ENCODE results near the gene PDHA2.

Gene PDHA2

DNA sequence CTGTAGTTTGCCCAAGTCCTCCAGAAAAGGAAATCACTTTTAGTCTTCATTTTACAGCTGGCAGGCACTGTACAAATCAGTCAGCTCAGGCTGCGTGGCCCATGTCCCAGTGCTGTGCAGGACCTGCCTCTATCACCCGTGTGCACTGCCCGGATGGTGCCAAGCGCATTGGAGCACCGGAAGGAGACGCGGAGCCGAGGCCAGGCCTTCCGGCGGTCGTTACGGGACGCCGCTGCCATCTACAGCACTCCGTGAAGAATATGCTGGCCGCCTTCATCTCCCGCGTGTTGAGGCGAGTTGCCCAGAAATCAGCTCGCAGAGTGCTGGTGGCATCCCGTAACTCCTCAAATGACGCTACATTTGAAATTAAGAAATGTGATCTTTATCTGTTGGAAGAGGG is at the start of gene PDHA2:
Gene PDHA2 (plus strand): TSS at position 203 of the 400 bp plus-strand sequence. CDS start 58 bp downstream, at position 261.
- TF ChIP-seq, protein P1, sequence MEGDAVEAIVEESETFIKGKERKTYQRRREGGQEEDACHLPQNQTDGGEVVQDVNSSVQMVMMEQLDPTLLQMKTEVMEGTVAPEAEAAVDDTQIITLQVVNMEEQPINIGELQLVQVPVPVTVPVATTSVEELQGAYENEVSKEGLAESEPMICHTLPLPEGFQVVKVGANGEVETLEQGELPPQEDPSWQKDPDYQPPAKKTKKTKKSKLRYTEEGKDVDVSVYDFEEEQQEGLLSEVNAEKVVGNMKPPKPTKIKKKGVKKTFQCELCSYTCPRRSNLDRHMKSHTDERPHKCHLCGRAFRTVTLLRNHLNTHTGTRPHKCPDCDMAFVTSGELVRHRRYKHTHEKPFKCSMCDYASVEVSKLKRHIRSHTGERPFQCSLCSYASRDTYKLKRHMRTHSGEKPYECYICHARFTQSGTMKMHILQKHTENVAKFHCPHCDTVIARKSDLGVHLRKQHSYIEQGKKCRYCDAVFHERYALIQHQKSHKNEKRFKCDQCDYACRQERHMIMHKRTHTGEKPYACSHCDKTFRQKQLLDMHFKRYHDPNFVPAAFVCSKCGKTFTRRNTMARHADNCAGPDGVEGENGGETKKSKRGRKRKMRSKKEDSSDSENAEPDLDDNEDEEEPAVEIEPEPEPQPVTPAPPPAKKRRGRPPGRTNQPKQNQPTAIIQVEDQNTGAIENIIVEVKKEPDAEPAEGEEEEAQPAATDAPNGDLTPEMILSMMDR (IDR thresholded peaks at IDR 0.05): no peak

DNA sequence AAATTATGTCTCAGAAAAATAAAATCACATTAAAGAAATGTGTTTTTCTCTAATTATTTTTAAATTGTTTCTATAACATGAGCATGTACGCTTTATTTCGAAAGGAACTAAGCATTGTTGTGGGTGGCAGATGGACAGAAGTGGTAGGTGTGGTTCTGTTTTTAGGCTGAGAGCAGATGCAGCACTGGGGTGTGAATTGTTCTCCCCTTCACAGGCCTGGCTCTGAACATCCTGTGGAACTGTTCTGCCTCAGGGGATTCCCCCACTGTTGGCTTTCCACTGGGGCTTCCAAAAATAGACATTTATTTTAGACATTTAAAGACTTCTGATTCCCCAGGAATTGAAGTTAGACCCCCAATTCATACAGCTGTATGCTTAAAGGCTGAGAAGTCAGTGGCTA is 41.9 kb upstream of the PDHA2 start:
- TF ChIP-seq, protein P1 (IDR thresholded peaks at IDR 0.05): no peak

DNA sequence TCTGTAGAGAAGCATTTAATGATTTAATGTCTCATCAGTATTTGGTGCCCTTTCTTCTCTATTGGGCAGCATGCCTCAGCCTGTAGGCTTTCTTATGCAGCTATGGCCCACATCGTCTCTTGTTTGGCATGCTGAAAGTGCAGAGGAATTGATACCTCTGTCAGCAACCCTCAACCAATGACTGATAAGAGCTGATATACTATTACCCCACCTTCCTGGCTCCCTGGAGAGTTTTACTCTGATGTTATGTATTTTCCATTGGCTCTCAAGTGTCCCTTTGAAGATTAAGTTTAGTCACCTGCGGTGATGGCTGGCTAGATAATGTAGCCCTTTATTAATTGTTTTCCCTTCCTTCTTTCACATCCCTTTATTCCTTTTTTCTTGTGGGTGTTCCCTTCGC is 41.2 kb upstream of the PDHA2 start:
- TF ChIP-seq, protein P1 (IDR thresholded peaks at IDR 0.05): no peak

DNA sequence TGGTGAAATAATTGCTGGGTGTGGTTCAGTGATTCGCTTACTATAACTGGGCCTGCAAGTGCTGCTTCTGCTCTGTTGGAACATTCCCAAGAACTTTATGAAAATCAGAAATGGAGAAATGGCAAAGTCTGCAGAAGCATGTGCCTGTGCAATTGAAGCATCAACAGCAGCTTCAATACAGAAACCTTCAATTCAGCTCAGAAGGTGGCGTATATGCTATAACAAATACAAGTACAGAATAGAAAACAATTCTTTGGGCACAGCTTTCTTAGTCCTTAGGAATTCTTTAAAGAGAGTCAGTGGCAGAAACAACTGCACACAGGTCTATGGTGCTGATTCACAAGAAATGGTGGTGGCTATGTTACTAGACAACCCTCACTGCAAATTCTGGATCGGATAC is 18.0 kb upstream of the PDHA2 start:
- TF ChIP-seq, protein P1 (IDR thresholded peaks at IDR 0.05): no peak

DNA sequence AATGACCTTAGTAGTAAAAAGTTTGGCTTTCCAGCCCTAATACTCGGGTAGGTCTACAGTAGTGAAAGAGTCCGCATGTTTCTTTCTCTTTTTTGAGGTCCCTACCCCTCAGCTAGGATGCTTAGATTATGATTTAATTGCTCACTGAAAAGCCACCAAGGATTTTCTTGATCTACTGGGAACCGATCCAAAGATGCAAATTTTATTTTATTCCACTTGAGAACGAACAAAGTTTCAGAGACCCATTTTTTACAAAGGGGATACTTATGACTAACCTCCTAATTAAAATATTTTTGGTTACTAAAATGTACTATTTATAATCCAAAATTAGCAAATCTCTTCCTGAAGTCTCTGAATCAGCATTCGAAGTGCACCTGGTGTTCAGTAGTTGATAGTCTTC is 14.3 kb upstream of the PDHA2 start:
- TF ChIP-seq, protein P1 (IDR thresholded peaks at IDR 0.05): no peak

DNA sequence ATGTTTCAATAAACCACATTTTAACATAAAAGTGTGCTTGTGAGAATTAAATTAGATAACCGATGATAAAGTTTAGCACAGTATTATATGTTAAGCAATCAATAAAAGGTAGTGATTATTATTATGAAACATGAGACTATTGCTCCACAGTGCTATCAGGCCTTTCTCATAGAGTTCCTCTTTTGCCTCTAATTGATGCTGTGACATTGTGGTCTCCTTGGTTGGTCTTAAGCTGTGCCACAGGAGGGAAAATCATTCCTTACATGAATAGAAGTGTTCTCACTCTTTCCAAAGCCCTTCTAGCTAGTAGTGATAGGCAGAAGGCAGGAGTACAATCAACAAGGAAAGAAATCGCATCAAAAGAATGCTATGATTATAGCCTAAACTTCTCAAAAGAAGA is 9.2 kb upstream of the PDHA2 start:
- TF ChIP-seq, protein P1 (IDR thresholded peaks at IDR 0.05): no peak

DNA sequence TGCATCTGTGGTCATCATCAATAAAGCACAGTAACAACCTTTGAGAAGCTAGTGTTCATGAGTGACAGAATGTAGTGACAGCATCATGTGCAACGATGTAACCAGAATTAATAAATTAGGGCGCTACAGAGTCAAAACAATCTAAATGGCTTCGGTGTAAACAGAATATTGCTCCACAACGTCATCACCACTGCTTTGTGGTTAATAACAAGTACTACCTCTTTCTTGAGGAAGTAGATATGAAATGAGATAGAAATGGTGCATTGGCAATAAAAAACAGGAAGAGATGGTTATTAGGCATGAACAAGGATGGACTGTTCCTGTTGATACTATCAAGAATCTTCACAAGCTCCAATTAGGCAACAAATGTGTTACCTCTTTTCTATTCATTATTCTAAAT is 8.7 kb upstream of the PDHA2 start:
- TF ChIP-seq, protein P1 (IDR thresholded peaks at IDR 0.05): no peak

DNA sequence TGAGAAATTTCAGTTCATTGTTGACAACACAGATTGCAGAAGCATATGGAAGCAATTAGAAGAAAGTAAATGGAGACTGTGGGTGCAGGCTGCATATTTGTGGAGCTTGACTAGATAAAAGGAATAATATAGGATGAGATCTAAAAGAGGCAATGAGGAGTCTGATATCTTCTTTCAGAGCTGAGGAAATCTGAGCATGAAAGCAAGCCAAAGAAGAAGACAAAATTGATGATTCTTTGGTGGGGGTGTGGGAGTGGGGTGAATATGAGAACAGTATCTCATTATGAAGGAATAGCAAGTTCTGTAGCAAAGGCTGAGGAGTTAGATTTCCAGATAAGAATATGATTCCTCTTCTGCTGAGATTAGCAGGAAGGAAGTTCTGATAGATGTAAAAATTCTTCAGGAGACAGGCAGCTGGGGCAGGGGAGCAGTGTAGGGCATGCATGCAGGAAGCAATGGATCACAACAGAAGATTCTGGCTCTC is 6.1 kb upstream of the PDHA2 start:
- TF ChIP-seq, protein P1 (IDR thresholded peaks at IDR 0.05): no peak

All from LNCAP (cell line).